CD14-positive monocyte (primary cell): ENCODE data around the gene BCL2L1. TPM values are rescaled to one million over a fixed set of nuclear protein-coding genes. Genes with fewer than 3 reads are reported as not detected.
"Not testable (repeated sequence)": the region's sequence is repeated elsewhere in the genome, so short reads cannot be mapped to it uniquely, and the experiment has no call there.

ENCODE experiments used
- DNase-seq, 3 donors: peaks; one replicate each; pipeline ENCODE4 v3.0.0-alpha.2; 2011 to 2022
- H2AFZ ChIP-seq: 2 replicates; pipeline ENCODE4 v1.6.0; 2012; ENCODE audit warnings: mild to moderate bottlenecking, low read depth, low read length, inconsistent platforms; ENCODE audit not compliant: insufficient read depth, poor library complexity, severe bottlenecking
- H3K27ac ChIP-seq, 2 donors: 1 replicate in 1 of 2; 2 replicates in 1 of 2; pipeline ENCODE4 v1.5.1; 2012 to 2013; ENCODE audit warnings: low read length in 2 of 2, control low read depth in 1 of 2, inconsistent platforms in 1 of 2, low read depth in 1 of 2, mild to moderate bottlenecking in 1 of 2
- H3K27me3 ChIP-seq, 2 donors: one replicate each; pipeline versions ENCODE4 v1.6.0 to v1.6.1; 2011 to 2013; ENCODE audit warnings: low read length in 2 of 2; ENCODE audit not compliant: control insufficient read depth in 2 of 2, insufficient read depth in 2 of 2
- H3K36me3 ChIP-seq, 2 donors: replicated peaks in 1 of 2; 1 replicate in 1 of 2; 2 replicates in 1 of 2; pipeline versions ENCODE4 v1.5.1 to v1.6.1; 2012 to 2013; ENCODE audit warnings: low read length in 2 of 2, control low read depth in 1 of 2, inconsistent platforms in 1 of 2, mild to moderate bottlenecking in 1 of 2; ENCODE audit not compliant: insufficient read depth in 2 of 2, control insufficient read depth in 1 of 2
- H3K4me1 ChIP-seq, 2 donors: 1 replicate in 1 of 2; 2 replicates in 1 of 2; pipeline versions ENCODE4 v1.5.1 to v1.6.1; 2012 to 2013; ENCODE audit warnings: low read length in 2 of 2, control low read depth in 1 of 2, inconsistent platforms in 1 of 2, mild to moderate bottlenecking in 1 of 2, moderate library complexity in 1 of 2; ENCODE audit not compliant: insufficient read depth in 2 of 2, control insufficient read depth in 1 of 2
- H3K4me2 ChIP-seq: replicated peaks from 2 replicates; pipeline ENCODE3; 2012; ENCODE audit warnings: low read length, moderate library complexity, mild to moderate bottlenecking; ENCODE audit not compliant: poor library complexity, severe bottlenecking; ENCODE audit errors: extremely low read depth
- H3K4me3 ChIP-seq, 3 experiments: fragments of 200-600 bp in 1 of 3; sonication (generic) in 1 of 3; replicated peaks in 1 of 3; 1 replicate in 2 of 3; 2 replicates in 1 of 3; pipeline ENCODE4 v1.5.1; 2011 to 2013; ENCODE audit warnings: low read length in 3 of 3, mild to moderate bottlenecking in 3 of 3, control low read depth in 2 of 3, low read depth in 2 of 3, inconsistent platforms in 1 of 3, moderate library complexity in 1 of 3
- H3K79me2 ChIP-seq: 2 replicates; pipeline ENCODE4 v1.6.0; 2012; ENCODE audit warnings: mild to moderate bottlenecking, control low read depth, inconsistent platforms, low read length, moderate library complexity; ENCODE audit not compliant: insufficient read depth
- H3K9ac ChIP-seq: 2 replicates; pipeline ENCODE4 v1.6.0; 2017; ENCODE audit warnings: low read length, mild to moderate bottlenecking; ENCODE audit not compliant: insufficient read depth, poor library complexity, severe bottlenecking
- H3K9me3 ChIP-seq, 2 donors: replicated peaks in 1 of 2; 1 replicate in 1 of 2; 2 replicates in 1 of 2; pipeline versions ENCODE4 v1.5.1 to v1.6.1; 2012 to 2013; ENCODE audit warnings: low read length in 2 of 2, control low read depth in 1 of 2; ENCODE audit not compliant: control insufficient read depth in 1 of 2, insufficient read depth in 1 of 2
- H4K20me1 ChIP-seq: 2 replicates; pipeline ENCODE4 v1.6.0; 2012; ENCODE audit warnings: mild to moderate bottlenecking, low read length, control low read depth, moderate library complexity; ENCODE audit not compliant: insufficient read depth
- H3K27ac Mint-ChIP-seq, 7 donors: one replicate each; pipeline ENCODE4 v1.8.0; 2020; ENCODE audit warnings: mild to moderate bottlenecking in 7 of 7, mixed read lengths in 7 of 7, moderate library complexity in 6 of 7, inconsistent platforms in 2 of 7
- H3K27me3 Mint-ChIP-seq, 3 donors: one replicate each; pipeline ENCODE4 v1.8.0; 2021 to 2022; ENCODE audit warnings: low read depth in 3 of 3, mild to moderate bottlenecking in 3 of 3, mixed read lengths in 3 of 3, moderate library complexity in 3 of 3, inconsistent platforms in 1 of 3
- H3K36me3 Mint-ChIP-seq, 2 donors: one replicate each; pipeline ENCODE4 v1.8.0; 2020; ENCODE audit warnings: mixed read lengths in 2 of 2, inconsistent platforms in 1 of 2, mild to moderate bottlenecking in 1 of 2
- H3K4me1 Mint-ChIP-seq: one replicate; pipeline ENCODE4 v1.8.0; 2020; ENCODE audit warnings: mild to moderate bottlenecking, mixed read lengths
- H3K4me3 Mint-ChIP-seq, 2 donors: one replicate each; pipeline ENCODE4 v1.8.0; 2020; ENCODE audit warnings: mild to moderate bottlenecking in 2 of 2, mixed read lengths in 2 of 2, moderate library complexity in 1 of 2
- H3K9me3 Mint-ChIP-seq, 7 donors: one replicate each; pipeline ENCODE4 v1.8.0; 2020 to 2022; ENCODE audit warnings: mixed read lengths in 7 of 7, mild to moderate bottlenecking in 6 of 7, moderate library complexity in 6 of 7, inconsistent platforms in 2 of 7
- CTCF ChIP-seq: fragments of 200-600 bp; IDR thresholded peaks from one replicate; pipeline ENCODE4 v1.8.0; 2022; ENCODE audit warnings: antibody characterized with exemption, mild to moderate bottlenecking
- WGBS: methylation state at CpG from one replicate; pipeline ENCODE4 v1.1.5; 2013; ENCODE audit warnings: missing lambda C conversion rate; ENCODE audit not compliant: insufficient coverage; 5-methylcytosine and 5-hydroxymethylcytosine counted together
- intact Hi-C, 2 donors: fragments of 100-400 bp; cut with micrococcal nuclease; formaldehyde crosslinking; loops; one replicate each; pipeline versions ENCODE4 v1.15.0 to v1.15.1; 2023
- polyA plus RNA-seq, 3 donors: library from polyadenylated mRNA; depleted of rRNA in 1 of 3; unstranded in 2 of 3; stranded (reverse) in 1 of 3; fragments of 300-500 nt in 2 of 3; fragments of >200 nt in 1 of 3; fragmentation: Illumina TruSeq in 2 of 3; gene quantifications; 1 replicate in 2 of 3; 2 replicates in 1 of 3; pipeline ENCODE4 v1.2.3, GENCODE V29; 2012 to 2021

BCL2L1 gene
- polyA plus RNA-seq, 3 donors: 12.4 to 16.8 (median 14.3) TPM

GRCh38 chr20:31669876-31670275 is 52.8 kb downstream of the BCL2L1 start:
- 100% methylated on average over 1 of the region's 3 CpGs for WGBS
- no peak overlapping the region for H3K4me3 Mint-ChIP-seq
- Histone ChIP-seq H4K20me1 (peaks cover 13% of the 10 kb centered on the region), H2AFZ (no peak overlapping the region), H3K27ac (no peak overlapping the region), H3K4me2 (no peak overlapping the region), H3K27me3 (no peaks in the 10 kb centered on the region), H3K9me3 (no peaks in the 10 kb centered on the region), H3K36me3 (peaks cover 18 to 33% of the 10 kb centered on the region in 2 donors), H3K4me3 (no peak overlapping the region), H3K9ac (no peak overlapping the region), H3K79me2 (peaks cover 22% of the 10 kb centered on the region), H3K4me1 (peaks cover 19 to 34% of the 10 kb centered on the region in 2 donors)
- no peak for TF ChIP-seq CTCF
- peak overlapping the region in 3 of 7 donors; percentile 27 to 66 (median 47) for H3K27ac Mint-ChIP-seq
- peaks cover 0 to 5% (median 3%) of the 10 kb centered on the region in 3 donors for H3K27me3 Mint-ChIP-seq
- no peak for DNase-seq
- peaks cover 35% of the 10 kb centered on the region for H3K4me1 Mint-ChIP-seq
- intact Hi-C loops: no loop called here
- H3K36me3 Mint-ChIP-seq: peaks cover 36 to 42% of the 10 kb centered on the region in 2 donors
- no peaks in the 10 kb centered on the region for H3K9me3 Mint-ChIP-seq

DNA sequence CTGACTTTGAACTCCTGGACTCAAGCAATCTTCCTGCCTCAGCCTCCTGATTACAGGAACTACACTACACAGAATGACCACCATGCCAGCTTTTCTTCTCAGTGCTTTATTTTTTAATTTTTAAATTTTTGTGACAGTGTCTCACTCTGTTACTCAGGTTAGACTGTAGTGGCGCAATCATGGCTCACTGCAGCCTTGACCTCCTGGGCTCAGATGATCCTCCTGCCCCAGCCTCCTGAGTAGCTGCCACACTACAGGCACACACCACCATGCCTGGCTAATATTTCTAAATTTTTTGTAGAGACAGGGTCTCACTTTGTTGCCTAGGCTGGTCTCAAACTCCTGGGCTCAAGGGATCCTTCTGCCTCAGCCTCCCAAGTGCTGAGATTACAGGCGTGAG is 53.7 kb downstream of the BCL2L1 start:
- H3K9me3 Mint-ChIP-seq, H3K4me3 ChIP-seq, H3K27ac ChIP-seq, H3K9ac ChIP-seq, H3K9me3 ChIP-seq, H3K27me3 ChIP-seq, H3K27me3 Mint-ChIP-seq, H3K4me3 Mint-ChIP-seq, H2AFZ ChIP-seq, DNase-seq, intact Hi-C loops, H3K4me2 ChIP-seq: not testable (repeated sequence)
- H3K27ac Mint-ChIP-seq: peak overlapping the region in 1 of 7 donors; percentile 45
- Histone ChIP-seq H3K36me3 (peaks cover 22 to 43% of the 10 kb centered on the region in 2 donors), H4K20me1 (peaks cover 13% of the 10 kb centered on the region), H3K4me1 (peaks cover 10 to 25% of the 10 kb centered on the region in 2 donors), H3K79me2 (peaks cover 18% of the 10 kb centered on the region)
- peaks cover 40 to 49% of the 10 kb centered on the region in 2 donors for H3K36me3 Mint-ChIP-seq
- H3K4me1 Mint-ChIP-seq: peaks cover 26% of the 10 kb centered on the region
- 100% methylated on average over 1 of the region's 2 CpGs for WGBS
